ENCODE data around the gene PGLYRP2.

GRCh38 chr19:15468675-15469512, 10.4 kb downstream of the PGLYRP2 start:
- TF ChIP-seq CTCF (IDR thresholded peaks at IDR 0.05), result no peak
- no peak for TF ChIP-seq POLR2A (IDR thresholded peaks at IDR 0.05)

Data from adrenal gland (tissue), 5 donors.